ENCODE measurements around the gene SH3GL1. TPM values are rescaled to one million over a fixed set of nuclear protein-coding genes. Genes with fewer than 3 reads are reported as not detected.

The SH3GL1 gene
- total and polyA plus RNA-seq, 9 of the 15 experiments (the other 6 are each of a cell fraction or from before 2014, with no cell fraction given): 1.7 to 75.3 (median 25.7) TPM

DNA sequence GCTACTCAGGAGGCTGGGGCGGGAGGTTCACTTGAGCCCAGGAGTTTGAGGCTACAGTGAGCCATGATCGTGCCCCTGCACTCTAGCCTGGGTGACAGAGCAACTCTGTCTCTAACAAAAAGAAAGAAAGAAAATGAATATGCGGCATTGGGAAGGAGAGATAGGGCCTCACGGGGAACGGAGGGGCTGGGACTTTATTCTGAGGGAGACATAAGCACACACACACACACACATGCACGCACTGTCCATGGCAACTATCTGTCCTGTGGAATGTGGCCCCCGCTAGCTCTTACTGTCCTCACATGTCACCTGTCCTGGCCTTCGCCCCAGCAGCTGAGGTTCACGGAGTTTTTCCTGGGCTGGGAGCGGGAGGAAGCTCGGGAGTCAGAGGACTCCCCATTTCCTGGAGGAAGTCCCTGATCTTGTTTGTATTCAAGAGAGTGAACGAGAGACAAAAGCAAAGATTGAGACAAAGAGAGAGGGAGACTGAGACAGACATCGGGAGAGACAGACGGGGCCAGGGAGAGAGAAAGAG is 62.4 kb downstream of the SH3GL1 start (continued):
- TF ChIP-seq, protein P1, sequence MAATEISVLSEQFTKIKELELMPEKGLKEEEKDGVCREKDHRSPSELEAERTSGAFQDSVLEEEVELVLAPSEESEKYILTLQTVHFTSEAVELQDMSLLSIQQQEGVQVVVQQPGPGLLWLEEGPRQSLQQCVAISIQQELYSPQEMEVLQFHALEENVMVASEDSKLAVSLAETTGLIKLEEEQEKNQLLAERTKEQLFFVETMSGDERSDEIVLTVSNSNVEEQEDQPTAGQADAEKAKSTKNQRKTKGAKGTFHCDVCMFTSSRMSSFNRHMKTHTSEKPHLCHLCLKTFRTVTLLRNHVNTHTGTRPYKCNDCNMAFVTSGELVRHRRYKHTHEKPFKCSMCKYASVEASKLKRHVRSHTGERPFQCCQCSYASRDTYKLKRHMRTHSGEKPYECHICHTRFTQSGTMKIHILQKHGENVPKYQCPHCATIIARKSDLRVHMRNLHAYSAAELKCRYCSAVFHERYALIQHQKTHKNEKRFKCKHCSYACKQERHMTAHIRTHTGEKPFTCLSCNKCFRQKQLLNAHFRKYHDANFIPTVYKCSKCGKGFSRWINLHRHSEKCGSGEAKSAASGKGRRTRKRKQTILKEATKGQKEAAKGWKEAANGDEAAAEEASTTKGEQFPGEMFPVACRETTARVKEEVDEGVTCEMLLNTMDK (IDR thresholded peaks at IDR 0.05; ENCODE audit: borderline replicate concordance, insufficient read depth, low read depth, low read length, poor library complexity, severe bottlenecking): no peak
- TF ChIP-seq POLR2A (conservative IDR thresholded peaks at IDR 0.05): peak; percentile 29; the same call in 1 of the 2 replicates
- peak; percentile 31; the same call in 1 of the 2 replicates for TF ChIP-seq SOX6 (IDR thresholded peaks at IDR 0.05)
- TF ChIP-seq LARP7 (IDR thresholded peaks at IDR 0.05): no peak
- no peak for TF ChIP-seq DACH1 (IDR thresholded peaks at IDR 0.05; ENCODE audit: partially characterized antibody)
- 0 out of 2 replicates have a peak, but pooled peaks have one; percentile 2 for TF ChIP-seq JUND (IDR thresholded peaks at IDR 0.05; ENCODE audit: borderline replicate concordance, low read depth, low read length)
- no peak for TF ChIP-seq JUND (tag; IDR thresholded peaks at IDR 0.05; ENCODE audit: borderline replicate concordance, low read depth, low read length)
- TF ChIP-seq, protein P2, sequence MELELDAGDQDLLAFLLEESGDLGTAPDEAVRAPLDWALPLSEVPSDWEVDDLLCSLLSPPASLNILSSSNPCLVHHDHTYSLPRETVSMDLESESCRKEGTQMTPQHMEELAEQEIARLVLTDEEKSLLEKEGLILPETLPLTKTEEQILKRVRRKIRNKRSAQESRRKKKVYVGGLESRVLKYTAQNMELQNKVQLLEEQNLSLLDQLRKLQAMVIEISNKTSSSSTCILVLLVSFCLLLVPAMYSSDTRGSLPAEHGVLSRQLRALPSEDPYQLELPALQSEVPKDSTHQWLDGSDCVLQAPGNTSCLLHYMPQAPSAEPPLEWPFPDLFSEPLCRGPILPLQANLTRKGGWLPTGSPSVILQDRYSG (tag; conservative IDR thresholded peaks at IDR 0.05; ENCODE audit: low read depth): no peak
- 0 out of 4 replicates have a peak, but pooled peaks of 1 of the 2 experiments have one; percentile 20 for TF ChIP-seq TRIM24 (IDR thresholded peaks at IDR 0.05)
- TF ChIP-seq SMARCE1 (IDR thresholded peaks at IDR 0.05): 0 out of 2 replicates have a peak, but pooled peaks have one; percentile 37
- peak in 1 of 2 experiments; percentile 23; a peak in 1 of 4 replicates for TF ChIP-seq FOXK2 (conservative IDR thresholded peaks at IDR 0.05 in 1 of 2, IDR thresholded peaks at IDR 0.05 in 1 of 2; ENCODE audit: low read depth in 2 of 2)
- TF ChIP-seq TEAD1 (CRISPR knock-in tag; IDR thresholded peaks at IDR 0.05): peak; percentile 85 to 91; a peak in 3 of 4 replicates
- peak; percentile 56; the same call in 1 of the 2 replicates for TF ChIP-seq NBN (IDR thresholded peaks at IDR 0.05; ENCODE audit: low read depth)
- no peak for TF ChIP-seq ZNF589 (CRISPR knock-in tag; IDR thresholded peaks at IDR 0.05; ENCODE audit: low read depth)
- TF ChIP-seq, protein P3, sequence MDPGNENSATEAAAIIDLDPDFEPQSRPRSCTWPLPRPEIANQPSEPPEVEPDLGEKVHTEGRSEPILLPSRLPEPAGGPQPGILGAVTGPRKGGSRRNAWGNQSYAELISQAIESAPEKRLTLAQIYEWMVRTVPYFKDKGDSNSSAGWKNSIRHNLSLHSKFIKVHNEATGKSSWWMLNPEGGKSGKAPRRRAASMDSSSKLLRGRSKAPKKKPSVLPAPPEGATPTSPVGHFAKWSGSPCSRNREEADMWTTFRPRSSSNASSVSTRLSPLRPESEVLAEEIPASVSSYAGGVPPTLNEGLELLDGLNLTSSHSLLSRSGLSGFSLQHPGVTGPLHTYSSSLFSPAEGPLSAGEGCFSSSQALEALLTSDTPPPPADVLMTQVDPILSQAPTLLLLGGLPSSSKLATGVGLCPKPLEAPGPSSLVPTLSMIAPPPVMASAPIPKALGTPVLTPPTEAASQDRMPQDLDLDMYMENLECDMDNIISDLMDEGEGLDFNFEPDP (CRISPR knock-in tag; IDR thresholded peaks at IDR 0.05): no peak
- TF ChIP-seq, protein P4, sequence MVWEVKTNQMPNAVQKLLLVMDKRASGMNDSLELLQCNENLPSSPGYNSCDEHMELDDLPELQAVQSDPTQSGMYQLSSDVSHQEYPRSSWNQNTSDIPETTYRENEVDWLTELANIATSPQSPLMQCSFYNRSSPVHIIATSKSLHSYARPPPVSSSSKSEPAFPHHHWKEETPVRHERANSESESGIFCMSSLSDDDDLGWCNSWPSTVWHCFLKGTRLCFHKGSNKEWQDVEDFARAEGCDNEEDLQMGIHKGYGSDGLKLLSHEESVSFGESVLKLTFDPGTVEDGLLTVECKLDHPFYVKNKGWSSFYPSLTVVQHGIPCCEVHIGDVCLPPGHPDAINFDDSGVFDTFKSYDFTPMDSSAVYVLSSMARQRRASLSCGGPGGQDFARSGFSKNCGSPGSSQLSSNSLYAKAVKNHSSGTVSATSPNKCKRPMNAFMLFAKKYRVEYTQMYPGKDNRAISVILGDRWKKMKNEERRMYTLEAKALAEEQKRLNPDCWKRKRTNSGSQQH (CRISPR knock-in tag; IDR thresholded peaks at IDR 0.05): no peak

Data from K562 (cell line).